ENCODE data around the gene MYH4.

Gene MYH4

DNA sequence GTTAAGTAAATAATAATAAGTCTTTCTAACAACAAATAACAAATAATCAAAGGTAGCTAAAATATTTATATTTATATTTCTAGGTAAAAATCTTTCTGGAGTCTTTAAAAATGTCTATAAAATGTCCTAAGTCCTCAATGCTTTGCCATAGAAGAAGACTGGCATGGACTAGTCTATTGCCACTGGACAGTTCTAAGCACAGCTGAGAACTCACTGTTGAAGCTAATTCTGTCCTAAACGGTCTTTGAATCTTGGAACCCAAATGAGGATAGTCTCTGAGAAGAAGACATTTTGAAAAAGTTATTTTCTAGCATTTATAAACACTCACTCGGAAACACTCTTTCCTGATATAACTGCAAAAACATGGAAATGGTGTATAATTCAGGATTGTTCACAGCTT, 48.1 kb downstream of the MYH4 start:
- no peak for DNase-seq

DNA sequence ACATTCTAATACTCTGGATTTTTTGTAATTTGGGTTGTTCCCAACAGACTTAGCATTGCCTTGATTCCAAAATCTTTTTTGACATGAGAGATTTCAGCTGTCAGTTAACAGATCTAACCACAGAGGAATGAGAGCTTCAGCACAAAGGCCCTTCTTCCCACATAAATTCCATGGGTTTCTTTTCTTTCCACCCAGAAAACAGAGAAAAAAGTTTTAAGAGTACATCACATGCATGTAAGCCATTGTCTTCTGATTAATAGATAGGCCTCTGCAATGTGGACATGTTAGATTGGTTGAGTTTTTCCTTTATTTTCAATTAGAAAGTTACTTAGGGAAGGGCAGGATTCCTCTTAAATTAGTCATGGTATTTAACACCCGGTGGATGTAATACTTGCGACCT, 48.5 kb downstream of the MYH4 start:
- DNase-seq, result no peak

DNA sequence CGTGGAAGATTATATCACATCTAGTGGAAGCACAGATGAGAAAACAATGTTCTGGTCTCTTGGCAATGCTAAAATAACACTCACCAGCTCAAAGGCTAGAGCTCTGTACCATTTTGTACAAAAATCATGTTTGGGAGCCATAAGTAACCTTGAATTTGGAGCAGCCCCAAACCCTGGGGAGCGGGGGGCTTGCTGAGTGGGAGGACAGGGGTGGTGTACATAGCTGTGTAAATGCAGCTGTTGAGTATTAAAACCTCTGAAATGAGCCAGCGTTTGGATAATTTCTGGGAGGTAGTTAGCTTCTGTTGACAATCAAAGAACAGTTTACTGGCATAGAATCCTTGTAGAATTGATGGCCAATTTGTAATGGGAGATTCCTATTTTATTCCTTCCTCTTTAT, 51.9 kb downstream of the MYH4 start:
- DNase-seq, result no peak

DNA sequence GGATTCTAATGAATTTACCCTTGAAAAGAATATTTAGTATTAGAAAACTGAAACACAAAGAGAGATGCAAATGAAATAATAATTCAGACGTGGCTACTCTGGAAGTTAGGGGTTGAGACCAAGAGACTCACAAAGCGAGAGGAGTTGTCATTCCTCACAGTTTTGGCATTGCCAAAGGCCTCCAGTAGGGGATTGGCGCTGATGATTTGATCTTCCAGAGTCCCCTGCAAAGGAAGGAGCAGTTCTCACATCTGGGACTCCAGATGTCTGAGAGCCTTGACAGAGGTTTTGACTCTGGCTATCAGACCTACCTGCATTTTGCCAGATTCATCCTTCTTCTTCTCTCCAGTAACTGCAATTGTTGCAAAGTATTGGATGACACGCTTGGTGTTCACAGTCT, 54.2 kb downstream of the MYH4 start:
- DNase-seq, result no peak

DNA sequence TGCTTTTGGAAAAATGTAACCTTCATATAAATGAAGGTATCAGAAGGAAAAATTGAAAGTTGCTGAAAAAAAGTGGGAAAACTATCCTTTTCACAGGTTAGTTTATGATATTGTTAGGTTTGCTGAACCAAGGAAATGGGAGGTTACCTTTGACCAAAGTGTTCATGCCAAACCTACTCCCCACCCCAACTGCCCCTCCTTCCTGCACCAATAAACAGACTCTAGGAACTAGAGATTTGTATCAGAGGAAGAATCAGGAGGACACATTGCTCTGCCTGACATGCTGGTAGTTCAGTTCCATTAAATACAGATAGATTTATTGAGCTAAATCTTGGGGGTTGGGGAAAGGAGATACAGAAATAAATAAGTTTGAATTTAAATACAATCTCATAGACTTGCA, 65.8 kb downstream of the MYH4 start:
- no peak for DNase-seq

DNA sequence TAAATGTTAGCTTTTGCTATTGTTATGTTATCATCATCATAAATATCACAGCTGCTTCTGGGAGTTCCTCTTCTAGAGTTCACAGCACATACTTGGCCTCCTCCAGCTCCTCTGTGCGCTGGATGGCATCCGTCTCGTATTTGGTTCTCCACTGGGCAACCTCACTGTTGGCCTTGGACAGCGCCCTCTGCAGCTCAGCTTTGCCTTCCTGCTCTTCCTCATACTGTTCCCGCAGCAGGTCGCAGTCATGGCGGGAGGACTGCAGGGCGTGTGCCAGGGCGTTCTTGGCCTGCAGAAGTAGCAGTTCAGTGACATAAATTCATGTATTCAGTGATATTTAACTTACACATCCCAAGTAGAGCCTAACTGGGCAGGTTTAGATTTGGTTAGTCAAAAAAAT, 71.0 kb downstream of the MYH4 start:
- no peak for DNase-seq

DNA sequence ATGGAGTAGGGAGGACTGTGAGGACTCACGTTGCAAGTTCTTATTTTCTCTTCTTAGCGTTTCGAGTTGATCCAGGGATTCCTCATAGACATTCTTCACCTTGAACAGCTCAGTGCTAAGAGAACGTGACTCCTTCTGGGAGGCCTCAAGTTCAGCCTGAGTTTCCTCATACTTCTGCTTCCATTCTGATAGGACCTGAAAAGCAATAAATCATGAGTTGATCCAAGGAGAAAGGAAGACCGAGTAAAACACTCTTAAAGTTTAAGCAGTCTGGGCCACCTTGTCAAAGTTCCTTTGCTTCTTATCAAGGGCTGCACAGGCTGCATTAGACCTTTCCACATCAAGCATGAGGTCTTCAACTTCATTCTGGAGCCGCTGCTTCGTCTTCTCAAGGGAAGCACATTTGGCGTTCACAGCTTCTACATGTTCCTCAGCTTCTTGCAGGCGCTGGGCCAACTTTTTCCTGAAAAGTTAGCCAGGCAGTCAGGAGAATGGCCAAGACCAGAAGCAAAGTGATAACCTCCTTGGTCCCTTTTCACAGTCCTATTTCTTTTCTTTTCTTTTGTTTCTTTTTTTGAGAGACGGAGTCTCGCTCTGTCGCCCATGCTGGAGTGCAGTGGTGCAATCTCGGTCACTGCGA, 72.7 kb downstream of the MYH4 start:
- DNase-seq, result no peak

DNA sequence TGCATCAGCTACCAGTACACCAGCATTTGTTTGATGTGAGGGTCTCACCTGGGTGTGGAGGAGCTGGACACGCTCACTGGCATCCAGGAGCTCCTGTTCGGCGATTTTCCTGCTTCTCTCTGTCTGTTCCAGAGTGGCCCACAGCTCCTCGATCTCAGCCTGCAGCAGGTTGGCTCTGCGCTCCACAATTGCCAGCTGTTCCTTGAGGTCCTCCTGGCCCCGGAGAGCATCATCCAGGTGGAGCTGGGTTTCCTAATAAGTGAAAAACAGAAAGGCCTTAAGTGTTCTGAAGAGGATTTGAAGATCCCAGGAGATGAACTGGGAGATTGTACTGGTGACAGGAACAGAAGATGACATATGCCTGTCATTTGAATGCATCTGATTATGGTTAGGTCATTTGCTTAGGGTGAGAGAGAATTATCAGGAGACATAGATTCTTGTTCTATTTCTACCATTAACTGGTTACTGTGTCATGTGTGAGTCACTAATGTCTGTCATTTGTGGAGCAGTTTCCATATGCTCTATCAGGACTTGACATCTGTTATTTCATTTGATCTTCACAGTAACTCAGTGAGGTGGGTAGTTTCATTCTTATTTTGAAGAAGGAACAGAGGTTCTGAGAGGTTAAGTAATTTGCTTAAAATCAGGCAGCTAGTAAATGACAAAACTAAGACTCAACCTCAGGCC, 75.0 kb downstream of the MYH4 start:
- no peak for DNase-seq

Data from NCI-H1105 treated with DMSO at 0.1 percent for 48 hours (cell line).